Karpas-422 (cell line): ENCODE data around the gene RHO. TPM values are rescaled to one million over a fixed set of nuclear protein-coding genes. Genes with fewer than 3 reads are reported as not detected.
"Not testable (repeated sequence)": the region's sequence is repeated elsewhere in the genome, so short reads cannot be mapped to it uniquely, and the experiment has no call there.

Source experiments
- DNase-seq: peaks from one replicate; pipeline ENCODE4 v3.0.0-alpha.2; 2015
- H2AFZ ChIP-seq: fragments of 200-600 bp; sonication (generic); 2 replicates; pipeline ENCODE4 v1.6.1; 2014; ENCODE audit warnings: antibody characterized with exemption, low read length, mixed read lengths
- H3K27ac ChIP-seq: fragments of 200-600 bp; sonication (generic); 2 replicates; pipeline ENCODE4 v1.5.1; 2014; ENCODE audit warnings: mild to moderate bottlenecking, low read length, moderate library complexity
- H3K27me3 ChIP-seq: fragments of 200-600 bp; sonication (generic); 2 replicates; pipeline ENCODE4 v1.6.1; 2014; ENCODE audit warnings: low read length, mixed read lengths
- H3K36me3 ChIP-seq: fragments of 200-600 bp; sonication (generic); 2 replicates; pipeline ENCODE4 v1.6.1; 2014; ENCODE audit warnings: low read length, mixed read lengths; ENCODE audit not compliant: insufficient read depth
- H3K4me1 ChIP-seq: fragments of 200-600 bp; sonication (generic); 2 replicates; pipeline ENCODE4 v1.6.1; 2014; ENCODE audit warnings: mild to moderate bottlenecking, low read length, mixed read lengths
- H3K4me2 ChIP-seq: fragments of 200-600 bp; sonication (generic); 2 replicates; pipeline ENCODE4 v1.6.1; 2014; ENCODE audit warnings: low read length, low read depth, mild to moderate bottlenecking; ENCODE audit not compliant: poor library complexity, severe bottlenecking
- H3K4me3 ChIP-seq: fragments of 200-600 bp; sonication (generic); 2 replicates; pipeline ENCODE4 v1.5.1; 2014; ENCODE audit warnings: mild to moderate bottlenecking, antibody characterized with exemption, low read length, mixed read lengths
- H3K79me2 ChIP-seq: fragments of 200-600 bp; sonication (generic); 2 replicates; pipeline ENCODE4 v1.6.1; 2014; ENCODE audit warnings: mild to moderate bottlenecking, low read length, mixed read lengths
- H3K9ac ChIP-seq: fragments of 200-600 bp; sonication (generic); 2 replicates; pipeline ENCODE4 v1.6.0; 2014; ENCODE audit warnings: low read length
- H3K9me2 ChIP-seq: fragments of 200-600 bp; sonication (generic), shearing (Covaris generic); replicated peaks from 2 replicates; pipeline ENCODE4 v1.6.0; 2014; ENCODE audit warnings: mild to moderate bottlenecking, low read length, moderate library complexity; ENCODE audit not compliant: insufficient read depth
- H3K9me3 ChIP-seq: fragments of 300-700, 200-600 bp; sonication (generic); 2 replicates; pipeline ENCODE4 v1.6.1; 2014; ENCODE audit warnings: low read length, mixed read lengths
- H4K20me1 ChIP-seq: fragments of 200-600 bp; sonication (generic); 2 replicates; pipeline ENCODE4 v1.6.1; 2014; ENCODE audit warnings: mild to moderate bottlenecking, antibody characterized with exemption, low read length, low read depth; ENCODE audit not compliant: insufficient read depth
- total RNA-seq: library from RNA; depleted of rRNA; stranded (reverse); fragments of >200 nt; shearing (Covaris generic); gene quantifications from 2 replicates; pipeline ENCODE4 v1.2.3, GENCODE V29; 2014; ENCODE audit warnings: low replicate concordance

The RHO gene
- total RNA-seq, 1 experiment from 2014 or later, result not detected

DNA sequence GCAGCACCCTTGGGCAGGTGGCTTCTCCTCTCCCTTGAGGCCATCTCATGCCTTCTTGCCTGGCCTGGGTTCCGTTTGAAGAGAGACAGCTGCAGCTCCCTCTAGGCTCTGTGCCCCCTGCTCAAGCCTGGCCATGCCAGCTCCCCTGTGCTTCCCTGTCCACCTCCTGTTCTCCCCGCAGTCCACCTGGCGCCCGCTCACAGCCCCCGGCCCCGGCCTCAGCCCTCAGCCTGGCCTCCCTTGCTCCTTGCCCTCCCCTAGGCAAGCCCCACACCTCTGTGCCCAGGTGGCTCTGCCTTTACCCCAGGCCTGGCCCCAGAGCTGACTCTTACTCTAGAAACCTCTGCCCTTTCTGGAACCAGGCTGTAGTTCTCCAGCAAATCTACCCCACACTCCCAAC lies 13.9 kb upstream of the RHO start:
- Histone ChIP-seq H3K79me2 (no peaks in the 10 kb centered on the region), H3K9me3 (no peaks in the 10 kb centered on the region), H3K9me2 (no peaks in the 10 kb centered on the region), H3K4me1 (no peaks in the 10 kb centered on the region), H2AFZ (no peak overlapping the region), H4K20me1 (no peaks in the 10 kb centered on the region), H3K27me3 (no peaks in the 10 kb centered on the region), H3K4me2 (no peak overlapping the region), H3K27ac (no peak overlapping the region), H3K9ac (no peak overlapping the region), H3K4me3 (no peak overlapping the region), H3K36me3 (no peaks in the 10 kb centered on the region)
- DNase-seq, result no peak

DNA sequence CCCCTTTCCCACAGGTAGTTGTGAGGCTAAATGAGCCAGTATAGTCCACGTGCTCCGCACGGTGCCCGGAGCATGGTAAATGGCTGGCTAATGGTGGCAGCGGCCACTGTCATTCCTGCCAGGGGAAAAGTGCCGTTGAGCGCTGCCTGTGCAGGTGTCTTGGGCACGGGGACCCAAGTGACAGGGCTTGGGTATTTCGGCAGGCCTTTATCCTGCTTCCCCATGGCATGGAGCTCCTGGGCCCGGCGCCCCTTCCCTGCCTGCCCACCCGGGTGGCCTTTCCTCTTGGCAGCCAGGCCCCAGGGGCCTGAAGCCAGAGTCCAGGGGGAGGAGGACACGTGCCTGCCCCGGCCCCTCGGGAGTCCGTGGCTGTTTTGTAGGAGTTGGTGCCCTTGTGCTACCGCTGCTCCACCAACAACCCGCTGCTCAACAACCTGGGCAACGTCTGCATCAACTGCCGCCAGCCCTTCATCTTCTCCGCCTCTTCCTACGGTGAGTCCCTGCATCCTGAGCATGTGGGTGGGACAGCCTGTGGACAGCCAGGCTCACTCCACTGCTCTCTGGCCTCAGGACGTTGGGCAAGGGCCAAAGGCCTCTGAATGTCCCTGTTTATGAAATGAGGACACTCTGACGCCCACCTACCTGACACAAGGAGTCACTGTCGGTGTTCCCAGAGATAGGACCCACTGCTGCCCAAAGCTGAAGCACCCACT lies 13.2 kb upstream of the RHO start:
- not testable (repeated sequence) for H3K27me3 ChIP-seq, H3K36me3 ChIP-seq, H3K9ac ChIP-seq, H3K9me3 ChIP-seq, H3K9me2 ChIP-seq, H3K4me3 ChIP-seq, H3K79me2 ChIP-seq, H3K4me2 ChIP-seq, H2AFZ ChIP-seq, DNase-seq, H4K20me1 ChIP-seq, H3K27ac ChIP-seq, H3K4me1 ChIP-seq

DNA sequence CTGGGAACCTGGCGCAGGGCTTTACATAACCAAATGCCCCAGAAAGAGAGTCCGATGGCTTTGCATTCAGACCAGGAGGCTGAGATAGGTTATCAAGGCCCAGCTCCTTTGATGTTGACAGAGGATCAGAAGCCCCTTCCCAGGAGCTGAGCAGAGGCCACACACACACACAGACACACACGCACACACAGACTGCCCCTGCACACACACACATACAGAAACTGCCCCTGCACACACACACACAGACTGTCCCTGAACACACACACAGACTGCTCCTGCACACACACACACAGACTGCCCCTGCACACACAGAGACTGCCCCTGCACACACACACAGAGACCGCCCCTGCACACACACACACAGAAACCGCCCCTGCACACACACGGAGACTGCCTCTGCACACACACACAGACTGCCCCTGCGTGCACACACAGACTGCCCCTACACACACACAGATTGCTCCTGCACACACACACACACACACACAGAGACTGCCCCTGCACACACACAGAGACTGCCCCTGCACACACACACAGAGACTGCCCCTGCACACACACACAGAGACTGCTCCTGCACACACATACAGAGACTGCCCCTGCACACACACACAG lies 12.5 kb upstream of the RHO start:
- H4K20me1 ChIP-seq, H3K9me2 ChIP-seq, H3K27me3 ChIP-seq, H3K9me3 ChIP-seq, H3K36me3 ChIP-seq, H3K4me2 ChIP-seq, H3K4me3 ChIP-seq, DNase-seq, H3K27ac ChIP-seq, H3K4me1 ChIP-seq, H2AFZ ChIP-seq, H3K79me2 ChIP-seq, H3K9ac ChIP-seq: not testable (repeated sequence)

DNA sequence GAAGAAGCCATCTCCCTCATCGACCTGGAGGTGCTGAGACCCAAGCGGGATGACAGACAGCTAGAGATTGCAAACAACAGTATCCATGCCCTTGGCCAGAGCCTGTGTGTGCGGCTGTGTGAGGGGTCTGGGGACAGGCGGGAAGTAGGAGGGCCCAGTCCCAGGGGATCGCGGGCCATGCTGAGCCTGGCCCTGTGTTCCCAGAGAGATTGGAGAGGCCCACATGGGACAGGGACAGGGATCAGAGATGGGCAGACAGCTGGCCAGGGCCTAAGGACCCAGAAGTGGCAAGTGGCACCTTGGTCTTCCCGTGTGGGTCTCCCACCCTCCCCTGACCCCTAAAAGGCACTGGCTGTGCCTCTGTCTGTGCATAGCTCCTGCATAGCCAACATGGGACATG lies 10.9 kb upstream of the RHO start:
- Histone ChIP-seq H3K9ac (no peak overlapping the region), H3K9me2 (no peaks in the 10 kb centered on the region), H3K27me3 (no peaks in the 10 kb centered on the region), H3K36me3 (no peaks in the 10 kb centered on the region), H3K27ac (no peak overlapping the region), H3K79me2 (no peaks in the 10 kb centered on the region), H2AFZ (no peak overlapping the region), H3K4me1 (no peaks in the 10 kb centered on the region), H4K20me1 (no peaks in the 10 kb centered on the region), H3K4me3 (no peak overlapping the region), H3K9me3 (no peaks in the 10 kb centered on the region), H3K4me2 (no peak overlapping the region)
- DNase-seq, result no peak

DNA sequence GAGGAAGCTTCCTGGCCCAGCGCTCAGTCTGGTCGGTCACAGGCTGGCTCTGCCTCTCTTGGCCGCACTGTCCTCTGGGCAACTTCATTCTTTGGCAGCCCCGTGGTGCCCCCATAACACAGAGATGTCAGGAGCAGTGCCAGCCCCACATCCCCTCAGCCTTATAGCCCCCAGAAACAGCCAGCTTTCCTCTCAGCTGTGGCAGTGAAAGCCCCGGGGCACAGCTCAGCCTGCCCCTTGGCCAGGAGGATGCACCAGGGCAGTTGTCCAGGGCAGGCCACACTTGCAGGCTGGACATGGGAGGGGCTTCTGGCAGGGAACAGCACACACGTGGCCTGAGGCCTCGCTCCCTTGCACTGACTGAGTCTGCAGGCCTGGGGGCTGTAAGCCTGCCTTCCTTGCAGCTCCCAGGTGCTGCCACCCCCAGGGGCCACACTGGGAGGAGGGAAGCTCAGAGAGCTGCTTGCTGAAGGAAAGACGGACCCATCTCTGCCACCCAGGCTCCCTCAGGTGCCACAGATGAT lies 10.3 kb upstream of the RHO start:
- no peaks in the 10 kb centered on the region for H3K9me2 ChIP-seq
- no peak for DNase-seq
- no peaks in the 10 kb centered on the region for H4K20me1 ChIP-seq
- H3K79me2 ChIP-seq, result no peaks in the 10 kb centered on the region
- no peak overlapping the region for H3K27ac ChIP-seq
- no peak overlapping the region for H3K4me2 ChIP-seq
- no peaks in the 10 kb centered on the region for H3K9me3 ChIP-seq
- no peaks in the 10 kb centered on the region for H3K36me3 ChIP-seq
- no peaks in the 10 kb centered on the region for H3K27me3 ChIP-seq
- H3K9ac ChIP-seq, result no peak overlapping the region
- no peak overlapping the region for H3K4me3 ChIP-seq
- H2AFZ ChIP-seq, result no peak overlapping the region
- H3K4me1 ChIP-seq, result no peaks in the 10 kb centered on the region

DNA sequence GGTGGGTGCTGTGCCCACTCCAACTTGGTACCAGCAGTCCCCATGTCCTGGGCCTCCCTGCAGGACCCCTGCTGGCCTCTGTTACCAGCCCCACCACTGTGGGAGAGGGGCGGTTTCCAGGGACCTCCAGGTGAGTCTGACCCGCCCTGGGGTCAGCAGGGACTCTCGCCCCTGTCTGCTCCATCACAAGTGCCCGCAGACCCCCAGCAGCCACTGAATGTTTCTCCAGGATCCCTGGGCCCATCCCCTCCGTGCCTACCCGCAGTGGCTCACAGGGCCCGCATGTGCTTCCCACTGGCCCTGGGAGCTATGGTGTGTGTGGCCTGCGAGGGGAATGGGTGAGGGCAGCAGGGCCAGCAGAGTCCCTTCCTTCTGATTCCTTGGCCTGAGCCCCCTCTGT lies 9.9 kb upstream of the RHO start:
- H3K4me2 ChIP-seq, result no peak overlapping the region
- H3K9ac ChIP-seq, result no peak overlapping the region
- no peaks in the 10 kb centered on the region for H4K20me1 ChIP-seq
- no peaks in the 10 kb centered on the region for H3K36me3 ChIP-seq
- DNase-seq, result no peak
- no peak overlapping the region for H3K4me3 ChIP-seq
- H3K9me3 ChIP-seq, result no peaks in the 10 kb centered on the region
- no peak overlapping the region for H3K27ac ChIP-seq
- no peaks in the 10 kb centered on the region for H3K4me1 ChIP-seq
- H2AFZ ChIP-seq, result no peak overlapping the region
- H3K79me2 ChIP-seq, result no peaks in the 10 kb centered on the region
- no peaks in the 10 kb centered on the region for H3K9me2 ChIP-seq
- no peaks in the 10 kb centered on the region for H3K27me3 ChIP-seq

DNA sequence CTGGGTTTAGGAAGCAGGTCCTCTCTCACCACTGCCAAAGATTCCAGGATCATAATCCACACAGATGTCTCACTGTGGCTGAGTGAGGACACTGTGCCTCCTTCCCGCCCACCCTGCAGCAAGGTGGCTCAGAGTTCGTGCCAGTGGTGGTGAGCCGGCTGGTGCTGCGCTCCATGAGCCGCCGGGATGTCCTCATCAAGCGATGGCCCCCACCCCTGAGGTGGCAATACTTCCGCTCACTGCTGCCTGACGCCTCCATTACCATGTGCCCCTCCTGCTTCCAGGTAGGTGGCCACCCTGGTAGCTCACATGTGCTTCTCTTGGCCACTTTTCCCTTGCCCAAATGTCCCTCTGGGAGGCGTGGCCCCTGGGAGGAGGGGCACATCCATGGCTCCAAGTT lies 9.0 kb upstream of the RHO start:
- H4K20me1 ChIP-seq, result no peaks in the 10 kb centered on the region
- H3K4me2 ChIP-seq, result no peak overlapping the region
- no peak overlapping the region for H3K9ac ChIP-seq
- no peaks in the 10 kb centered on the region for H3K4me1 ChIP-seq
- H2AFZ ChIP-seq, result no peak overlapping the region
- no peak overlapping the region for H3K27ac ChIP-seq
- no peak for DNase-seq
- no peak overlapping the region for H3K4me3 ChIP-seq
- H3K9me2 ChIP-seq, result no peaks in the 10 kb centered on the region
- H3K36me3 ChIP-seq, result no peaks in the 10 kb centered on the region
- no peaks in the 10 kb centered on the region for H3K9me3 ChIP-seq
- H3K79me2 ChIP-seq, result no peaks in the 10 kb centered on the region
- no peaks in the 10 kb centered on the region for H3K27me3 ChIP-seq

DNA sequence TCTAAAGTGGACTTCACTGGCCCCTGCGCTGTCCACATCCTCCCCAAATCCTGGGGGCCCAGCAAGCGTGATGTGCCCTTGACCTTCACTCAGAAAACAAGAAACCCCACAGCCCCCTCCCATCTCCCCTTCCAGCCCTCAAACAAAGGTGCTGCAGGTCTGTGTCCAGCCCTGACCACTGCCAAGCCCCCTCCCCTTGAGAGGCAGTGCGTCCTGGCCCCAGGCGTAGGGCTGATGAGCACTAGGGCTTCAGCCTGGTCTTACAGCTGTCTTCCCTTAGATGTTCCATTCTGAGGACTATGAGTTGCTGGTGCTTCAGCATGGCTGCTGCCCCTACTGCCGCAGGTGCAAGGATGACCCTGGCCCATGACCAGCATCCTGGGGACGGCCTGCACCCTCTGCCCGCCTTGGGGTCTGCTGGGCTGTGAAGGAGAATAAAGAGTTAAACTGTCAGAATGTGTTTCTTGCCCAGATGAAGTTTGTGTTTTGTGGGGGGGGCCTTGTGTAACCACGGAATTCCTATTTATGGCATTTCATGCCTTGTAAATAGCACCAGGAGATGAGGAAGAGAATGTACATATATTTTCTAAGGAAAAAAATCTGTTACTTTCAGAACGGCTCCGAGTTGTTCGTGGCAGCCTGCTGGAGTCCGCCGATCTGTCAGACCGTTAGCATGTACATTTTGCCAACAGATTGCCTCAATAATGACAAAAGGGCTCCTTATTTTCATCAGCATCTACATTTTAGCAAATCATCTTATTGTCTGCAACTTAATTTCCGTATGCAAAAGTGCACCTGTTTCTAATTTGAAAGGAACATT lies 8.3 kb upstream of the RHO start:
- no peaks in the 10 kb centered on the region for H3K4me1 ChIP-seq
- no peak overlapping the region for H3K9ac ChIP-seq
- H3K36me3 ChIP-seq, result no peaks in the 10 kb centered on the region
- H3K9me3 ChIP-seq, result no peaks in the 10 kb centered on the region
- H3K27ac ChIP-seq, result no peak overlapping the region
- H2AFZ ChIP-seq, result no peak overlapping the region
- DNase-seq, result no peak
- H3K9me2 ChIP-seq, result no peaks in the 10 kb centered on the region
- H3K4me3 ChIP-seq, result no peak overlapping the region
- no peaks in the 10 kb centered on the region for H4K20me1 ChIP-seq
- no peak overlapping the region for H3K4me2 ChIP-seq
- H3K79me2 ChIP-seq, result no peaks in the 10 kb centered on the region
- no peaks in the 10 kb centered on the region for H3K27me3 ChIP-seq
